H1 (cell line): ENCODE data around the gene AGBL4. TPM values are rescaled to one million over a fixed set of nuclear protein-coding genes. Genes with fewer than 3 reads are reported as not detected.

Source experiments
- POLR2AphosphoS5 ChIP-seq: IDR thresholded peaks from 2 replicates; pipeline ENCODE4 v1.6.1; 2011; ENCODE audit warnings: low read depth, low read length
- polyA plus RNA-seq, 7 experiments: library from polyadenylated mRNA; depleted of rRNA in 3 of 7; stranded (reverse) in 5 of 7; unstranded in 2 of 7; fragments of >200 nt in 5 of 7; fragments of 200-250 nt in 2 of 7; gene quantifications; 1 replicate in 5 of 7; 2 replicates in 1 of 7; 4 replicates in 1 of 7; pipeline versions ENCODE4 v1.2.1 to v1.2.3, GENCODE V29; 2011 to 2013; ENCODE audit warnings: missing spikeins in 2 of 7, mixed read lengths in 2 of 7
- total RNA-seq: library from RNA; stranded (reverse); fragmentation: NEBNext Ultra II Directional; extraction: Animal tissue kit (Norgen Biotek cat#: 25700); gene quantifications from 2 replicates; pipeline ENCODE4 v1.2.1, GENCODE V29; 2021
- TF ChIP-seq, protein P1 (sequence below): IDR thresholded peaks from 2 replicates; pipeline ENCODE4 v1.6.1; 2012; ENCODE audit warnings: inconsistent platforms
- TF ChIP-seq, protein P2 (sequence below): fragments of 300-600 bp; sonication (generic); IDR thresholded peaks from 2 replicates; pipeline ENCODE4 v1.7.1; 2012; ENCODE audit warnings: low read length, moderate library complexity, mild to moderate bottlenecking, inconsistent platforms; ENCODE audit not compliant: insufficient replicate concordance

Gene AGBL4
- total and polyA plus RNA-seq, 2 of the 8 experiments (the other 6 are each of a cell fraction or from before 2014, with no cell fraction given), result 0.41 to 0.45 TPM

DNA sequence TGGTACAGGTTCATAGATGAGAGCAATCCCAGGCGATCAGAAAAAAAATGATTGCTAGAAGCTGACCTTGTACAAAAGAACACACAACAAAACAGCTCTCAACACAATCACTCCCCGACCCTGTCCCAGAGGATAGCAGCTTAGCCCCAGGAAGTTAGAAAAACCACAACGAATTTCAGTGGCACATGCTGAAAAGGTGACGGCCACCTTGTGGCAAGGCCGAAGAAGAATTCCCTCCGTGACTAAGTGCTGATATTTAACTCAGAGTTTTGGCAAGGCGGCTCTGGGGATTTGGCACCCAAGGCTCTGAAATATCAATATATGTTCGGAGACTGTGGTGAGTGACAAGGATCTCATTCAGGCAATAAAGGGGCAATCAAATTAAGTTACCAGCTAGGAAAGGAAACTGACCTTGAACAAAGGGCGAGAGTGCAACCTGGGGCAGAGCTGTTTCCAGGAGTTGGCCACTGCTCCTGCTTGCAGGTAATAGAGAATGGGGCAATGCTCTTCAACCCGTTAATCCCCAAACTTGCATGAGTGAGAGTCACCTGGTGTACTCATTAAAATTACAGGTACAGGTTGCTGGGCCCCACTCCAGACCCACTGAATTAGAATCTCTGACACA, 1343.2 kb downstream of the AGBL4 start (continued):
- TF ChIP-seq, protein P1, sequence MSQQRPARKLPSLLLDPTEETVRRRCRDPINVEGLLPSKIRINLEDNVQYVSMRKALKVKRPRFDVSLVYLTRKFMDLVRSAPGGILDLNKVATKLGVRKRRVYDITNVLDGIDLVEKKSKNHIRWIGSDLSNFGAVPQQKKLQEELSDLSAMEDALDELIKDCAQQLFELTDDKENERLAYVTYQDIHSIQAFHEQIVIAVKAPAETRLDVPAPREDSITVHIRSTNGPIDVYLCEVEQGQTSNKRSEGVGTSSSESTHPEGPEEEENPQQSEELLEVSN, result peak; percentile 91
- TF ChIP-seq, protein P2, sequence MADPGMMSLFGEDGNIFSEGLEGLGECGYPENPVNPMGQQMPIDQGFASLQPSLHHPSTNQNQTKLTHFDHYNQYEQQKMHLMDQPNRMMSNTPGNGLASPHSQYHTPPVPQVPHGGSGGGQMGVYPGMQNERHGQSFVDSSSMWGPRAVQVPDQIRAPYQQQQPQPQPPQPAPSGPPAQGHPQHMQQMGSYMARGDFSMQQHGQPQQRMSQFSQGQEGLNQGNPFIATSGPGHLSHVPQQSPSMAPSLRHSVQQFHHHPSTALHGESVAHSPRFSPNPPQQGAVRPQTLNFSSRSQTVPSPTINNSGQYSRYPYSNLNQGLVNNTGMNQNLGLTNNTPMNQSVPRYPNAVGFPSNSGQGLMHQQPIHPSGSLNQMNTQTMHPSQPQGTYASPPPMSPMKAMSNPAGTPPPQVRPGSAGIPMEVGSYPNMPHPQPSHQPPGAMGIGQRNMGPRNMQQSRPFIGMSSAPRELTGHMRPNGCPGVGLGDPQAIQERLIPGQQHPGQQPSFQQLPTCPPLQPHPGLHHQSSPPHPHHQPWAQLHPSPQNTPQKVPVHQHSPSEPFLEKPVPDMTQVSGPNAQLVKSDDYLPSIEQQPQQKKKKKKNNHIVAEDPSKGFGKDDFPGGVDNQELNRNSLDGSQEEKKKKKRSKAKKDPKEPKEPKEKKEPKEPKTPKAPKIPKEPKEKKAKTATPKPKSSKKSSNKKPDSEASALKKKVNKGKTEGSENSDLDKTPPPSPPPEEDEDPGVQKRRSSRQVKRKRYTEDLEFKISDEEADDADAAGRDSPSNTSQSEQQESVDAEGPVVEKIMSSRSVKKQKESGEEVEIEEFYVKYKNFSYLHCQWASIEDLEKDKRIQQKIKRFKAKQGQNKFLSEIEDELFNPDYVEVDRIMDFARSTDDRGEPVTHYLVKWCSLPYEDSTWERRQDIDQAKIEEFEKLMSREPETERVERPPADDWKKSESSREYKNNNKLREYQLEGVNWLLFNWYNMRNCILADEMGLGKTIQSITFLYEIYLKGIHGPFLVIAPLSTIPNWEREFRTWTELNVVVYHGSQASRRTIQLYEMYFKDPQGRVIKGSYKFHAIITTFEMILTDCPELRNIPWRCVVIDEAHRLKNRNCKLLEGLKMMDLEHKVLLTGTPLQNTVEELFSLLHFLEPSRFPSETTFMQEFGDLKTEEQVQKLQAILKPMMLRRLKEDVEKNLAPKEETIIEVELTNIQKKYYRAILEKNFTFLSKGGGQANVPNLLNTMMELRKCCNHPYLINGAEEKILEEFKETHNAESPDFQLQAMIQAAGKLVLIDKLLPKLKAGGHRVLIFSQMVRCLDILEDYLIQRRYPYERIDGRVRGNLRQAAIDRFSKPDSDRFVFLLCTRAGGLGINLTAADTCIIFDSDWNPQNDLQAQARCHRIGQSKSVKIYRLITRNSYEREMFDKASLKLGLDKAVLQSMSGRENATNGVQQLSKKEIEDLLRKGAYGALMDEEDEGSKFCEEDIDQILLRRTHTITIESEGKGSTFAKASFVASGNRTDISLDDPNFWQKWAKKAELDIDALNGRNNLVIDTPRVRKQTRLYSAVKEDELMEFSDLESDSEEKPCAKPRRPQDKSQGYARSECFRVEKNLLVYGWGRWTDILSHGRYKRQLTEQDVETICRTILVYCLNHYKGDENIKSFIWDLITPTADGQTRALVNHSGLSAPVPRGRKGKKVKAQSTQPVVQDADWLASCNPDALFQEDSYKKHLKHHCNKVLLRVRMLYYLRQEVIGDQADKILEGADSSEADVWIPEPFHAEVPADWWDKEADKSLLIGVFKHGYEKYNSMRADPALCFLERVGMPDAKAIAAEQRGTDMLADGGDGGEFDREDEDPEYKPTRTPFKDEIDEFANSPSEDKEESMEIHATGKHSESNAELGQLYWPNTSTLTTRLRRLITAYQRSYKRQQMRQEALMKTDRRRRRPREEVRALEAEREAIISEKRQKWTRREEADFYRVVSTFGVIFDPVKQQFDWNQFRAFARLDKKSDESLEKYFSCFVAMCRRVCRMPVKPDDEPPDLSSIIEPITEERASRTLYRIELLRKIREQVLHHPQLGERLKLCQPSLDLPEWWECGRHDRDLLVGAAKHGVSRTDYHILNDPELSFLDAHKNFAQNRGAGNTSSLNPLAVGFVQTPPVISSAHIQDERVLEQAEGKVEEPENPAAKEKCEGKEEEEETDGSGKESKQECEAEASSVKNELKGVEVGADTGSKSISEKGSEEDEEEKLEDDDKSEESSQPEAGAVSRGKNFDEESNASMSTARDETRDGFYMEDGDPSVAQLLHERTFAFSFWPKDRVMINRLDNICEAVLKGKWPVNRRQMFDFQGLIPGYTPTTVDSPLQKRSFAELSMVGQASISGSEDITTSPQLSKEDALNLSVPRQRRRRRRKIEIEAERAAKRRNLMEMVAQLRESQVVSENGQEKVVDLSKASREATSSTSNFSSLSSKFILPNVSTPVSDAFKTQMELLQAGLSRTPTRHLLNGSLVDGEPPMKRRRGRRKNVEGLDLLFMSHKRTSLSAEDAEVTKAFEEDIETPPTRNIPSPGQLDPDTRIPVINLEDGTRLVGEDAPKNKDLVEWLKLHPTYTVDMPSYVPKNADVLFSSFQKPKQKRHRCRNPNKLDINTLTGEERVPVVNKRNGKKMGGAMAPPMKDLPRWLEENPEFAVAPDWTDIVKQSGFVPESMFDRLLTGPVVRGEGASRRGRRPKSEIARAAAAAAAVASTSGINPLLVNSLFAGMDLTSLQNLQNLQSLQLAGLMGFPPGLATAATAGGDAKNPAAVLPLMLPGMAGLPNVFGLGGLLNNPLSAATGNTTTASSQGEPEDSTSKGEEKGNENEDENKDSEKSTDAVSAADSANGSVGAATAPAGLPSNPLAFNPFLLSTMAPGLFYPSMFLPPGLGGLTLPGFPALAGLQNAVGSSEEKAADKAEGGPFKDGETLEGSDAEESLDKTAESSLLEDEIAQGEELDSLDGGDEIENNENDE, result no peak
- no peak for TF ChIP-seq POLR2AphosphoS5
